Osteocyte (in vitro differentiated cells): ENCODE measurements around the gene LSMEM2. TPM values are rescaled to one million over a fixed set of nuclear protein-coding genes. Genes with fewer than 3 reads are reported as not detected.

ENCODE experiments used
- DNase-seq: peaks from one replicate; pipeline ENCODE4 v3.0.0; 2021; ENCODE audit warnings: mixed read lengths; ENCODE audit not compliant: unreplicated experiment; ENCODE audit errors: extremely low spot score
- H3K27ac Mint-ChIP-seq: one replicate; pipeline ENCODE4 v1.8.0; 2021; ENCODE audit warnings: mild to moderate bottlenecking, mixed read lengths; ENCODE audit not compliant: unreplicated experiment
- H3K27me3 Mint-ChIP-seq: one replicate; pipeline ENCODE4 v1.8.0; 2021; ENCODE audit warnings: mixed read lengths; ENCODE audit not compliant: unreplicated experiment
- H3K36me3 Mint-ChIP-seq: one replicate; pipeline ENCODE4 v1.8.0; 2021; ENCODE audit warnings: mixed read lengths; ENCODE audit not compliant: unreplicated experiment
- H3K4me1 Mint-ChIP-seq: one replicate; pipeline ENCODE4 v1.8.0; 2021; ENCODE audit warnings: mixed read lengths; ENCODE audit not compliant: unreplicated experiment
- H3K4me3 Mint-ChIP-seq: one replicate; pipeline ENCODE4 v1.8.0; 2021; ENCODE audit warnings: mild to moderate bottlenecking, moderate library complexity, mixed read lengths; ENCODE audit not compliant: unreplicated experiment
- H3K9me3 Mint-ChIP-seq: one replicate; pipeline ENCODE4 v1.8.0; 2021; ENCODE audit warnings: mixed read lengths; ENCODE audit not compliant: unreplicated experiment
- CTCF ChIP-seq: fragments of 200-600 bp; sonication (generic); IDR thresholded peaks from 2 replicates; pipeline ENCODE4 v1.5.0; 2021; ENCODE audit warnings: antibody characterized with exemption, mild to moderate bottlenecking, moderate library complexity
- total RNA-seq: library from RNA; stranded (reverse); gene quantifications from 2 replicates; pipeline ENCODE4 v1.2.1, GENCODE V29; 2021

Gene LSMEM2
- total RNA-seq, 1 donor from 2014 or later: not detected

GRCh38 chr3:50266017-50266416, 12.9 kb upstream of the LSMEM2 start:
- H3K36me3 Mint-ChIP-seq: no peaks in the 10 kb centered on the region
- DNase-seq: no peak
- TF ChIP-seq CTCF: no peak
- peak overlapping the region; percentile 70 for H3K27ac Mint-ChIP-seq
- peaks cover 80% of the 10 kb centered on the region for H3K4me1 Mint-ChIP-seq
- no peak overlapping the region for H3K4me3 Mint-ChIP-seq
- no peaks in the 10 kb centered on the region for H3K27me3 Mint-ChIP-seq
- no peaks in the 10 kb centered on the region for H3K9me3 Mint-ChIP-seq

GRCh38 chr3:50266836-50267235, 12.1 kb upstream of the LSMEM2 start:
- no peaks in the 10 kb centered on the region for H3K27me3 Mint-ChIP-seq
- TF ChIP-seq CTCF: no peak
- peak overlapping the region; percentile 51 for H3K4me3 Mint-ChIP-seq
- no peaks in the 10 kb centered on the region for H3K36me3 Mint-ChIP-seq
- H3K9me3 Mint-ChIP-seq: no peaks in the 10 kb centered on the region
- DNase-seq: no peak
- peaks cover 74% of the 10 kb centered on the region for H3K4me1 Mint-ChIP-seq
- peak overlapping the region; percentile 57 for H3K27ac Mint-ChIP-seq

GRCh38 chr3:50267280-50267913, 11.5 kb upstream of the LSMEM2 start:
- Mint-ChIP-seq H3K27ac (peak overlapping the region; percentile 57), H3K4me1 (peaks cover 73% of the 10 kb centered on the region), H3K9me3 (no peaks in the 10 kb centered on the region), H3K36me3 (no peaks in the 10 kb centered on the region), H3K4me3 (peak overlapping the region; percentile 51), H3K27me3 (no peaks in the 10 kb centered on the region)
- no peak for DNase-seq
- no peak for TF ChIP-seq CTCF

GRCh38 chr3:50268276-50268675, 10.6 kb upstream of the LSMEM2 start:
- Mint-ChIP-seq H3K4me3 (no peak overlapping the region), H3K27me3 (no peaks in the 10 kb centered on the region), H3K27ac (peak overlapping the region; percentile 47), H3K9me3 (no peaks in the 10 kb centered on the region), H3K4me1 (peaks cover 67% of the 10 kb centered on the region), H3K36me3 (no peaks in the 10 kb centered on the region)
- no peak for DNase-seq
- TF ChIP-seq CTCF: no peak

- Mint-ChIP-seq H3K4me3 (no peak within 1 kb of the TSS), H3K27ac (peak within 1 kb of the TSS; percentile 69), H3K4me1 (peaks cover 61% of the 10 kb centered on the region), H3K36me3 (no peaks in the 10 kb centered on the region), H3K27me3 (no peaks in the 10 kb centered on the region), H3K9me3 (no peaks in the 10 kb centered on the region)
- TF ChIP-seq CTCF: no peak
- DNase-seq: peak; percentile 88
These were observed 10.0 kb upstream of the LSMEM2 start, which contains the start of gene SEMA3B for GRCh38 chr3:50268703-50269451. Gene SEMA3B, plus strand, starts transcription at chr3:50269147. Its CDS starts 94 bp downstream, at chr3:50269241.
